SU-DHL-6 (cell line): ENCODE measurements around the gene ECT2.

Experiments used
- H2AFZ ChIP-seq: fragments of 200-600 bp; sonication (generic); 2 replicates; pipeline ENCODE4 v1.6.1; 2014; ENCODE audit warnings: low read depth, mild to moderate bottlenecking, moderate library complexity, mixed read lengths, antibody characterized with exemption, low read length; ENCODE audit not compliant: severe bottlenecking
- H3F3A ChIP-seq: fragments of 200-600 bp; shearing (Covaris generic); 2 replicates; pipeline ENCODE4 v1.6.0; 2016; ENCODE audit warnings: antibody characterized with exemption, mild to moderate bottlenecking; ENCODE audit not compliant: insufficient read depth
- H3K27ac ChIP-seq: fragments of 200-600 bp; sonication (generic); 2 replicates; pipeline ENCODE4 v1.5.1; 2016; ENCODE audit warnings: low read depth, mild to moderate bottlenecking, low read length, moderate library complexity, mixed read lengths
- H3K27me3 ChIP-seq: fragments of 200-600 bp; sonication (generic), shearing (Covaris generic); 2 replicates; pipeline ENCODE4 v1.6.0; 2014; ENCODE audit warnings: mild to moderate bottlenecking, low read length
- H3K36me3 ChIP-seq: fragments of 200-600 bp; sonication (generic); 2 replicates; pipeline ENCODE4 v1.6.1; 2014; ENCODE audit warnings: mild to moderate bottlenecking, low read length, mixed read lengths
- H3K4me2 ChIP-seq: fragments of 300-600, 200-600 bp; shearing (Covaris generic), sonication (generic); 2 replicates; pipeline ENCODE4 v1.6.0; 2014; ENCODE audit warnings: low read length, low read depth, mild to moderate bottlenecking; ENCODE audit not compliant: poor library complexity, severe bottlenecking
- H3K4me3 ChIP-seq: fragments of 200-600 bp; sonication (generic); 2 replicates; pipeline ENCODE4 v1.5.1; 2014; ENCODE audit warnings: antibody characterized with exemption, low read length, mild to moderate bottlenecking, mixed read lengths; ENCODE audit not compliant: insufficient read depth, poor library complexity, severe bottlenecking
- H3K79me2 ChIP-seq: fragments of 200-600 bp; sonication (generic); 2 replicates; pipeline ENCODE4 v1.6.1; 2014; ENCODE audit warnings: mild to moderate bottlenecking, low read length, moderate library complexity; ENCODE audit not compliant: insufficient read depth
- H3K9ac ChIP-seq: fragments of 200-600 bp; sonication (generic); 2 replicates; pipeline ENCODE4 v1.7.0; 2014; ENCODE audit warnings: mild to moderate bottlenecking, low read length
- H3K9me2 ChIP-seq: fragments of 200-600 bp; sonication (generic); replicated peaks from 2 replicates; pipeline ENCODE4 v1.6.1; 2014; ENCODE audit warnings: low read length; ENCODE audit not compliant: insufficient read depth
- H3K9me3 ChIP-seq: fragments of 200-600 bp; sonication (generic); 2 replicates; pipeline ENCODE4 v1.6.1; 2014; ENCODE audit warnings: low read length, mixed read lengths; ENCODE audit not compliant: insufficient read depth
- H4K20me1 ChIP-seq: fragments of 200-600 bp; sonication (generic); 2 replicates; pipeline ENCODE4 v1.6.1; 2014; ENCODE audit warnings: low read depth, mild to moderate bottlenecking, antibody characterized with exemption, low read length, moderate library complexity, mixed read lengths
- EZH2phosphoT487 ChIP-seq: fragments of 200-600 bp; sonication (generic), shearing (Covaris generic); conservative IDR thresholded peaks from 2 replicates; pipeline ENCODE4 v1.6.1; 2018; ENCODE audit warnings: mild to moderate bottlenecking, antibody characterized with exemption, low read length, moderate library complexity, mixed read lengths
- TF ChIP-seq, protein P1 (sequence below): fragments of 200-600 bp; sonication (generic); IDR thresholded peaks from one replicate; pipeline ENCODE4 v1.5.1; 2017; ENCODE audit warnings: antibody characterized with exemption, mild to moderate bottlenecking, low read length, moderate library complexity; ENCODE audit not compliant: insufficient read depth, poor library complexity, severe bottlenecking

Gene ECT2

GRCh38 chr3:172709774-172710663, 40.5 kb upstream of the ECT2 start:
- Histone ChIP-seq H3K9ac (peak overlapping the region; percentile 74), H3K36me3 (no peaks in the 10 kb centered on the region), H3K9me2 (no peaks in the 10 kb centered on the region), H3K4me3 (peak overlapping the region; percentile 85), H3K27me3 (no peaks in the 10 kb centered on the region), H3K4me2 (peak overlapping the region; percentile 74), H2AFZ (peak overlapping the region; percentile 92), H3K27ac (peak overlapping the region; percentile 6; the same call in 1 of the 2 replicates), H3F3A (no peaks in the 10 kb centered on the region), H3K9me3 (no peaks in the 10 kb centered on the region), H3K79me2 (peaks cover 24% of the 10 kb centered on the region), H4K20me1 (no peaks in the 10 kb centered on the region)
- TF ChIP-seq, protein P1, sequence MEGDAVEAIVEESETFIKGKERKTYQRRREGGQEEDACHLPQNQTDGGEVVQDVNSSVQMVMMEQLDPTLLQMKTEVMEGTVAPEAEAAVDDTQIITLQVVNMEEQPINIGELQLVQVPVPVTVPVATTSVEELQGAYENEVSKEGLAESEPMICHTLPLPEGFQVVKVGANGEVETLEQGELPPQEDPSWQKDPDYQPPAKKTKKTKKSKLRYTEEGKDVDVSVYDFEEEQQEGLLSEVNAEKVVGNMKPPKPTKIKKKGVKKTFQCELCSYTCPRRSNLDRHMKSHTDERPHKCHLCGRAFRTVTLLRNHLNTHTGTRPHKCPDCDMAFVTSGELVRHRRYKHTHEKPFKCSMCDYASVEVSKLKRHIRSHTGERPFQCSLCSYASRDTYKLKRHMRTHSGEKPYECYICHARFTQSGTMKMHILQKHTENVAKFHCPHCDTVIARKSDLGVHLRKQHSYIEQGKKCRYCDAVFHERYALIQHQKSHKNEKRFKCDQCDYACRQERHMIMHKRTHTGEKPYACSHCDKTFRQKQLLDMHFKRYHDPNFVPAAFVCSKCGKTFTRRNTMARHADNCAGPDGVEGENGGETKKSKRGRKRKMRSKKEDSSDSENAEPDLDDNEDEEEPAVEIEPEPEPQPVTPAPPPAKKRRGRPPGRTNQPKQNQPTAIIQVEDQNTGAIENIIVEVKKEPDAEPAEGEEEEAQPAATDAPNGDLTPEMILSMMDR = no peak
- TF ChIP-seq EZH2phosphoT487 = no peak

GRCh38 chr3:172710664-172711453, 39.7 kb upstream of the ECT2 start, which contains the start of gene NCEH1:
TSS of gene NCEH1 (minus strand) at chr3:172711067. CDS start at chr3:172710984, 83 bp downstream.
- peak within 1 kb of the TSS; percentile 74 for H3K4me2 ChIP-seq
- no peaks in the 10 kb centered on the region for H3F3A ChIP-seq
- H3K9me2 ChIP-seq = no peaks in the 10 kb centered on the region
- H3K27ac ChIP-seq = peak within 1 kb of the TSS; percentile 30
- TF ChIP-seq EZH2phosphoT487 = no peak
- TF ChIP-seq, protein P1 = peak; percentile 61
- H3K9ac ChIP-seq = peak within 1 kb of the TSS; percentile 74
- H3K36me3 ChIP-seq = no peaks in the 10 kb centered on the region
- peak within 1 kb of the TSS; percentile 85 for H3K4me3 ChIP-seq
- no peaks in the 10 kb centered on the region for H3K27me3 ChIP-seq
- H3K9me3 ChIP-seq = no peaks in the 10 kb centered on the region
- H4K20me1 ChIP-seq = no peaks in the 10 kb centered on the region
- H3K79me2 ChIP-seq = peaks cover 24% of the 10 kb centered on the region
- H2AFZ ChIP-seq = peak within 1 kb of the TSS; percentile 92

GRCh38 chr3:172711454-172711795, 39.1 kb upstream of the ECT2 start:
- Histone ChIP-seq H3K79me2 (peaks cover 24% of the 10 kb centered on the region), H3K4me2 (peak overlapping the region; percentile 74), H3K9ac (peak overlapping the region; percentile 74), H2AFZ (peak overlapping the region; percentile 92), H3K27me3 (no peaks in the 10 kb centered on the region), H3K36me3 (no peaks in the 10 kb centered on the region), H3K9me2 (no peaks in the 10 kb centered on the region), H3K9me3 (no peaks in the 10 kb centered on the region), H3K27ac (peak overlapping the region; percentile 30), H4K20me1 (no peaks in the 10 kb centered on the region), H3F3A (no peaks in the 10 kb centered on the region), H3K4me3 (peak overlapping the region; percentile 85)
- TF ChIP-seq EZH2phosphoT487 = no peak
